HG03135 (cell line): ENCODE measurements around the gene MKLN1.

Experiments used
- ATAC-seq: cut with Tn5 transposase; IDR thresholded peaks from one replicate; pipeline ENCODE4 v1.9.1; 2021; ENCODE audit warnings: mild to moderate bottlenecking, moderate library complexity; ENCODE audit not compliant: unreplicated experiment

Gene MKLN1

GRCh38 chr7:131346885-131347592 is 19.4 kb downstream of the MKLN1 start:
- ATAC-seq, result no peak

DNA sequence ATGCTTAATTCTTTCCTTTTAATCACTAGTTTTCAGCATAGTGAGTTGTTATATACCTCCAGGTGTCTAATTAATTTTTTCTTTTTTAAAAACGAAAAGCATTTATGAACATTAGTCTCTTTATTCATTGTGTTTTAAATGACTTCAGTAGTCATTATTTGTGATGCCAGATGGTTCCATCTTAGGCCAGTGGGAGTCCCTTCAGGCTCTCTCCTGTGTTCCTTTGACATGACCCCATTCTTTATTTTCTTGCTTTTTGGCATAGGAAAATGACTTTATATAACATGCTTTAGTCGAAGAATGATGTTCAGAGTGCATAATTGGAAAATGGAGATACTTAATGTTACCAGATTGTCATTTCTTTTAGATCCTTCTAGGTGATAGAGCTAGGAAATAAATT is 24.4 kb downstream of the MKLN1 start:
- ATAC-seq, result no peak

DNA sequence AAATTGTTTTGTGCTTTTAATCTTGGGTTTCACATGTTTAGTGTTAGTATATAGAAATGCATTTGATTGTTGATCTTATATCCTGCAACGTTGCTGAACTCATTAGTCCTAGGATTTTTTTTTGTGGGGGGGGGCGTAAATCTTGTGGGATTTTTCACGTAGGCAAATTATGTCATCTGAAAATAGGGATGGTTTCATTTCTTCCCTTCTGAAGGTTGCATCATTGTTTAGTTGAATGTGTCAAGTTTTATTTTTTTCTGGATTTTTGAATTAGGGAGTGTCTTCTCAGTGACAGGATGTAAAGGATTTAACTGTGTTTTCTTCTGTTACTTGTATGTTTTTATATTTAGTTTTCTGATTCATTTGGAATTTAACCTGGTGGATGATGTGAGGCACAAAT is 26.7 kb downstream of the MKLN1 start:
- no peak for ATAC-seq

- no peak for ATAC-seq
Observed at GRCh38 chr7:131355917-131356777, 28.5 kb downstream of the MKLN1 start.

DNA sequence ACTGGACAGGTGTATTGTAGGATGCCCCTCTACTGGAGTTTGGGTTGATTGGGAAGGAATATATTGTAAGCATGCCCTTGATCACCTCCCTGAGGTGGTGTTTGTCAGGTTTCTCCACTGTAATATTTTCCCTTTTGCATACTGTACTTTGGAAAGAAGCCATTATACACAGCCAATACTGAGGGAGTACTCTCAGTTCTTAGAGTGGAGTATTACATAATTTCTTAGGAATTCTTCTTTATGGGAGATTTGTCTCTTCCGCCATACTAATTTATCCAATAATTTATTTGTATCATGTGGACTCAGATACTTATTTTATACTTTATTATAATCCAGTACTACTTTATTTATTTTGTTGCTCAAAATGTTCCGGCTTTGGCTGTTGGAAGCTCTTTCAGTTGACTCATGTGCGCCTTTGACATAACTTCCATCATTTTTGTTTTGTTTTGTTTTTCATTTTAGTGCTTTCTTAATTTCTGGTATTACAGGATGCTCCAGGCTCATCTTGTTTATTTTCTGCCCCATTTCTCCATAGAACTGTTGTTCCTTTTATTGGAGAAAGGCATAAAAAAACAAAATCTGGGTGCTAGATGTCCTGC is 29.7 kb downstream of the MKLN1 start:
- no peak for ATAC-seq

DNA sequence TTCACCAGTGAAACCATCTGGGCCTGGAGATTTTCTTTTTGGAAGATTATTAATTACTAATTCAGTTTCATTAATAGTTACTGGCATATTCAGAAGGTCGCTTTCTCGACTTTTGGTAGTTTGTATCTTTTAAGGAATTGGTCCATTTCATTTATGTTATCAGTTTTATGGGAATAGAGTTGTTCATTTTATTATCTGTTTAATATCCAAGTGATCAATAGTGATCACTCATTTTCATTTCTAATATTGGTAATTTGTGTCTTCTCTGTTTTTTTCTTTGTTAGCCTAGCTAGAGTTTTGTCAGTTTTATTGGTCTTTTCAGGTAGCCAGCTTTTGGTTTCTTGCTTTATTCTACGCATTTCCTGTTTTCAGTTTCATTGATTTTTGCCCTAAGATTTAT is 31.0 kb downstream of the MKLN1 start:
- ATAC-seq, result no peak

- no peak for ATAC-seq
Observed at GRCh38 chr7:131359136-131359776, 31.6 kb downstream of the MKLN1 start.

GRCh38 chr7:131363719-131364118 is 36.0 kb downstream of the MKLN1 start:
- ATAC-seq, result no peak

- no peak for ATAC-seq
Observed at GRCh38 chr7:131364767-131365344, 37.2 kb downstream of the MKLN1 start.

DNA sequence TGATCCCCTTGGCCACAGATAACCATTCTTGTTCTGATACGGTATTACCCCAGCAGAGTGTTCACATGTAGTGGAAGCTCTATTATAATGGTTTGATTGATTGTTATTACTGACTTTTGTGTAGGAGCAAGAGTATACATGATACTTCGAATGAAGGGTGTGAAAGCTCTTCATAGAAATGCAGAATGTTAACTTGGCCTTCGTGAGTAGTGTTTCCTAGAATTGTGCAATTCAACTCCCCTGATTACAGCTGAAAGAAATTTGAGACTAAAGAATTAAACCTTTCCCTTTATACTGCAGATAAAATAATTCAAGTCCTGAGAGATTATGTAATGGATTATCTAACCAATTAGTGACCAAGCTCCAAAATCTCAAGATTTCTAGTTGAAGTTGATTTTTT is 38.2 kb downstream of the MKLN1 start:
- ATAC-seq, result no peak

DNA sequence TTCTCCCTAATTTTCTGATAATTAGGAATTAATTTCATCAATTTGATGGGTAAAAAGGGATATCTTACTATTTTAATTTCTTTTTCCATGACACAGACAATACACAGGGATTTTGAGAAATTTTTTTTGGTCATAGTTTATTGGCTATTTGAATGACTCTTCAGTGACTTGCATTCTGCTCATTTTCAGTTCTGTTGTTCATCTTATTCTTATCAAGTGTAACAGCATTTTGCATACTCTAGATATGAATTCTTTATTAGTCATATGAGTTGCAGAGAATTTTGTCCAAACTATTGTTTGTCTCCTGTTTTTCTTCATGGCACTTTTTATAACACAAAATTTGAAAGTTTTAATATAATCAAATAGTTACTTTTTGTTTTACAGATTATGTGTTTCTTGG is 41.7 kb downstream of the MKLN1 start:
- no peak for ATAC-seq

DNA sequence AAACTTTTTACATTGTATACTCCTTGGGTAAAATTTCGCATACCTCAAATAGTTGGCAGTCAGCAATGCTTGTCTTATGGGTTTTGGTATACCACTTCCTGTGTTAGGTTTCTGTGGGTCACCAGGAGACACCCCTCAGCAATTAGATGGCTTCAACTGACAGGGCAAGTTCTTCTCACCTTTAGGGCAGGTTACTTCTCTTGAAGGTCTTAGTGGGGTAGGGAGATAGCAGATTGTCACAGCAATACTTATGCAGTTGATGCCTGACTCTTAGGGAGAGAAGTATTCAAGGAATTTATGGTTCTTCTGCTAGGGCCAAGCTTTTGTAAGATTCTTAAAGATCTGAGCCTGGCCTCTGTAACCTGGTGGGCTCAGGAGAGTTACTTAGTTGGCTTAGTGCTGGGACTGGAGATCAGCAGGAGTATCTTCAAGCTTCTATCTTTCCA is 42.9 kb downstream of the MKLN1 start:
- ATAC-seq, result peak; percentile 77

DNA sequence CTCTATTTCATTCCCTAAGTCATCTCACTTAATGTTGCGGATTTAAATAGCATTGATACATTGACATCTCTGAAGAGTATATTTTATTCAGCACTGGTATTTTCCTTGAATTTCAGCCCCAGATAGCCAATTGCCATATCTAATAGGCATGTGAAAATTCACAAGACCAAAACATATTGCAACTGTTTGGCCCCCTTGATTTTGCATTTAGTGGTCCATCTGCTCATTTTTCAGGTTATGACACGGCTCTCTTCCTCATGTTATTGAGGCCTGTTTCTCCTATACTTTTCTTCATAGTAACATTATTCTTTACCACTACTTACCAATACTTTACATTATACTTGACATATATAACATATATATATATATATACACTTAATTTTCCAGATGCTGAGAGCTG is 43.7 kb downstream of the MKLN1 start:
- no peak for ATAC-seq

DNA sequence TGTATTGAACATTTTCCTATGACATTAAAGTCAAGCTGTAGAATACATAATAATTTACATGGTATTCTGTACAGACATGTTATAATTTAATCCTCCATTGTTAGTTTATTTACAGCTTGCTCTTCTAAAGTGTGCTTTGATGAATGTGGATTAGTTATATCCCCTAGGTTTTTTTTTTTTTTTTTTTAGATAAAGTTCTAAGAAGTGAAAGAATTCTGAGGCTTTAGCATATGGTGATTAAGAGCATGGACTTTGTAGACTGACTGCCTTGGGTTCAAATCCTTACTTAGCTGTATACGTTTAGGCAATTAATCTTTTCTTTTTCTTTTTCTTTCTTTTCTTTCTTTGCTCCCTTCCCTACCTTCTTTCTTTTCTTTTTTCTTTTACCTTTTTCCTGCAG is 44.9 kb downstream of the MKLN1 start:
- ATAC-seq, result no peak

DNA sequence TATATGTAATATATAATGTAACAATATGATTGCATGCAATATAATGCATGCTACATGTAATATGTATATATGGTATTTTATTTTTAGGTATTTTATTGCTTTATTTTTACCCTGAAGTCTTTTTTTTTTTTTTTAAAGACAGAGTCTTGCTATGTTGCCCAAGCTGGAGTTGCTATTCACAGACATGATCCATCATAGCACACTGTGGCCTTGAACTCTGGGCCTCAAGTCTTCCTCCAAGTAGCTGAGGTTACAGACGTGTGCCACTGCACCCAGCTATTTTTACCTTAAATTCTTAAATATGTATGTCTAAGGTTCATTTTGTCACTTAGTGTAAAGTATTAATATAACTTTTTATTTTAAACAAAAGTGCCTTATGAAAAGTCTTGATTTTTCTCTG is 47.1 kb downstream of the MKLN1 start:
- no peak for ATAC-seq

DNA sequence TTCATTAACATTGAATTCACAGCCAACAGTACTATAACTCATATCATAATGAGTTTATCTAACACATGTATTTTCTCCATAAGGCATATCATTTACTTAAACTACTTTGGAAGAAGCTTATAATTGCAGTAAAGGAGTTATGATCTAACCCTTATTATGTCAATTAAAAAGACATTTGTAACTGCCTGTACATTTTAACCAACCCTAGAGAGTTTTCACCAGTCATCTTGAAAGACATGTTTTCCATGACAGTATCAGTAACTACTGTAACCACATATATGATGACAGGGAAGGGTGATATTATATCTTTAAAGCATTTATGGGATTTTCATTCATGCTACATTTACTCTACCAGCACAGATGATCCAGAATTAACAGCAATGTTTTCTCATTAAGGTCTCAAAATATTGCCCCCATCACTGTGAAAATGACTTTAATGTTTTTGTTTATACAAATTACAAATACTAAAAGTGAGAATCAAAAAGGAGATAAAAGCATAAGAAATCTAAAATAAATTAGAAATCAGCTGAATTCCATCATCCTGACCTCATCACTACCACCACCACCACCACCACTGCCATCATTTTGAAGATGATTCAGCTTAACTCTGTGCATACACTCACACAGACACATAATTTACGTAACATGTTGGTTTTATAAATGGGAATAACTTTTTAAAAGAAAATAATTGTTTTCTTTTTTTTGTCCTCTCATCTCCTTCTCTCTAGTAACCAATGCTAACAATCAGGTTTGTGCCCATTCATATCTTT is 53.6 kb downstream of the MKLN1 start:
- no peak for ATAC-seq

GRCh38 chr7:131383417-131384285 is 56.0 kb downstream of the MKLN1 start:
- ATAC-seq, result no peak

DNA sequence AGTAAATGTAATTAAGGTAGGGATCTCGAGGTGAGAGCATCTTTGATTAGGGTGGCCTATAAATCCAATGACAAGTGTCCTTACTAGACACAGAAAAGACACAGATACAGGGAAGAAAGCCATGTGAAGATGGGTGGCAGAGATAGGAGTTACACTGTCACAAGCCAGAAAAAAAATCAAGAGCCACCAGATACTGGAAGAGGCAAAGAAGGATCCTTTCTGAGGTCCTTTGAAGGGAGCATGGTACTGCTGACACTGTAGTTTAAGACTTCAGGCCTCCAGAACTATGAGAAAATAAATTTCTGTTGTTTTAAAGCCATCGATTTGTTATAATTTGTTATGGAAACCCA is 56.6 kb downstream of the MKLN1 start:
- ATAC-seq, result no peak

DNA sequence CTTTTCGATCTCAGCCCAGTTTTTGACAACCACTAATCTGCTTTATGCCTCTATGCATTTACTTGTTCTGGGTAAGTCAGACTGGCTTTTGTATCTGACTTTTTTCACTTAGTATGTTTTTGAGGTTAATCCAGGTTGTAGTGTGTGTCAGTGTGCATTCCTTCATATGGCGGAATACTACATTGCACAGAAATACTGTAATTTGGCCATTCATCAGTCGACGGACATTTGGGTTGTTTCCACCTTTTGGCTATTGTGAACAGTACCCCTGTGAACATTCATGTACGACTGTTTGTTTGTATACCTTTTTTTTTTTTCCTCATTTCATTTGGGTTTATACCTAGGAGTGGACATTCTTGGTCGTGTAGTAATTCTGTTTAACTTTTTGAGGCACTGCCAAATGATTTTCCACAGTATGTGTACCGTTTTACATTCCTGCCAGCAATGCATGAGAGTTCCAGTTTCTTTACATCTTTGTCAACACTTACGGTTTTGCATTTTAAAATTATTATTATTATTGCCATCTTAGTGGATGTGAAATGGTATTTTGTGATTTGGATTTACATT is 57.4 kb downstream of the MKLN1 start:
- ATAC-seq, result no peak
